NCI-H345 treated with DMSO at 0.1 percent for 48 hours (cell line): Measurements from ENCODE around the gene C1R.

Source experiments
- DNase-seq: peaks from one replicate; lab custom pipeline; 2025; ENCODE audit not compliant: unreplicated experiment; lab: John Stamatoyannopoulos, UW

The C1R gene

DNA sequence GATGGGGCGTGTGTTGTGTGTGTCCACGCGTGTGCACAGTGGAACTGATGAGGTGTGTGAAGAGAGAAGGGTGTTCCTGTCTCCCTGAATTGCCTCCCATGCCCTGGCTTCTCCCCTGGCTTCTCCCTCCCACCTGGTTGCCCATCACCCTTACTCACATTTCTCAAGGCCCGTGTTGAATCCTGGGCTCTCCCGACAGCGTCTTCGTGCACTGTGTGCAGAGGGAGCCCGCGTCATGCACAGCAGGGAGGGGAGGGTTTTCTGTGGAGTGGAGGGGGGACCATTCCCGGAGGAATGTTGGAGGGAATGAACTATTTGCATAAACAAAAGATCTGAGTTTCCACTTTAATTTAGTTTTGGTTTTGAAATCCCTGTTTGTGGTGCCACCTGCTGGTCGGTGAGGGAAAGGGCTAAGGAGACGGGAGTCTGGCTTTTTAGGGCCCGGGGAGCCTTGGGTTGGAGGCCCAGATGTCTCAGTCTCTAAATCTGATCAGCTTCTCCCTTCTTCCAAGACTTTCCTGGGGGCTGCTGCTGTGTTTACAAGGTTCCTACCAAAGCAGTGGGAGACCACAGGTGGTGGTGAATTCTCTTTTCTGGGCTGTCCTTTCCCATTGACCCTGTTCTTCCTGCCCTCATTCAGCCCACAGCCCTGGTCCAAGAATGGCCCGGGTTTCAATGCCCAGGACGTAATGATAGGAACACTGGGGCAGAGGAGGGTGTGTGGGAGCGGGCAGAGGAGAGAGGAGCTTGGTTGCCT is at the start of gene C1R:
C1R (minus strand) TSS at position 217 of the 757 bp plus-strand sequence; CDS start at position 160, 57 bp downstream.
- no peak for DNase-seq

DNA sequence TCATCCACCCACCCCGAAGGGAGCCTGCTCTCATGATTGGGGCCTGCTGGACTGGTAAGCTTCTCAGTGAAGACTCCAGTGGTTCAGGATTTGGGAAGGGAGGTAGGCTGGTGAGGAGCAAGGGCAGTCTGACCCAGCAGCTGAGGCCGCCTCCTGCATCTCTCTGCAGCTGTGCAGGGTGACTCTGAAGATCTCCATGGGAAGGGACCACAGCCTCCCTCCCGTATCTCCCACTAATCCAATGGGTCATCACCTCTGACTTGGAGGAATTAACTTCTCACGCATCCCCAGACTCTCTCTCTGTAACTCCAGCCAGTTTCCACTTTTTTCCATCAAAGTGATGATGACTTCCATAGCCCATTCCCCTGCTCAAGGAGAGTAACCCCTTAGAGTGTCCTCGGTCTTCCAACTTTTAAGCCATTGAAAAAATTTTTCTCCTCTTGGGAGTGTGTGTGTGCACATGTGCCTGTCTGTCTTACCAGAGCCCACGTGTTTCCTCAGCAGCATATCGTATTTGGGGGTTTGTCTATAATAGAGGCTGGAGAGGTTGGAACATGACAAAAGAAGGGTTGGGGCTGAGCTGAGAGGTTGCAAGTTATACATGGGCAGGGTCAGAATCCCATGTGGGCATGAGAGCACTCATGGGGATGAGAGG is 49.2 kb upstream of the C1R start:
- DNase-seq: no peak

DNA sequence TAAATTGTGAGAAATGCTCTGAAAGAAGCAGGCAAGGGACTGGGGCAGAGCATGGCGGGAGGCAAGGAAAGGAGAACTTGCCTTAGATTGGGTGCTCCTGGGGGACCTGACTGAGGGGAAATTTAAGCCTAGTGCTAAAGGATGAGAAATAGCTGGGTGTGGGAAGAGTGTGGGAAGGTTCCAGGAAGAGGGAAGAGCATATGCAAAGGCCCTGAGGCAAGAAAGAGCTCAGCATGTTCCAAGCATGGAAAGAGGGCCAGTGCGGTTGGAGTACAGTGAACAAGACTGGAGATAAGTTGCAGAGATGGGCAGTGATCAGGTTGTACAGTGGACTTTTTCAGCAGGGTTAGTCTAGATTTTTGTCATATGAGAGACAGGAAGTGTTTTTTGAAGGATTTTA is 47.0 kb upstream of the C1R start:
- no peak for DNase-seq

DNA sequence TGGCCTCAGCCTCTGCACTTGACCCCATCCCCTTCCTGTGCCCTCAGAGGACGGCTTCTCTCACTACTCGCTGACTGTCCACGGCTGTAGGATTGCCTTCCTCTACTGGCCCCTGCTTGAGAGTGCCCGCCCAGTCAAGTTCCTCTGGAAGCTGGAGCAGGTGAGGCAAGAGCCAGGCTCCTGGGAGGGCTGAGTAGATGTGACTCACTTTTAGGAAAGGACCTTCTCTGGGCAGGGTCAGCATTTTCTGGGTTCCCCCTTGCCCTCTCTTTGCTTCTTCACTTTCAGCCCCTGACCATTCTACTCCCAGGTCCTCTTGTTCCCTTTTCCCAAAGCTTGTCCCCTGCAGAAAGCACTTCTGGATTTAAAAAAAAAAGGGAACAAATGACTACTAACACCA is 45.7 kb upstream of the C1R start:
- no peak for DNase-seq

DNA sequence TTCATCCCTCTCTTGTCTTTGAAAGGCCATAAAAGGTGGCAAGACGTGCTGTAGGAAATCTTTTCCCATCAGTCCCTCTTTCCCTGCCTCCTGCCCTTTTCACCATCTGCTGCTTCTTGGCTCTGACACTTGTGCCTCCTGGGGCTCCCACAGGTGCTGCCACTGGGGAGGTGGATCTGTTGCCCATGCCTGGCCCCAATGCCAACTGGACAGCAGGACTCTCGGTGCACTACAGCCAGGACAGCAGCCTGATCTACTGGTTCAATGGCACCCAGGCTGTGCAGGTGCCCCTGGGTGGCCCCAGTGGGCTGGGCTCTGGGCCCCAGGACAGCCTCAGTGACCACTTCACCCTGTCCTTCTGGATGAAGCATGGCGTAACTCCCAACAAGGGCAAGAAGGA is 44.4 kb upstream of the C1R start:
- DNase-seq: no peak

DNA sequence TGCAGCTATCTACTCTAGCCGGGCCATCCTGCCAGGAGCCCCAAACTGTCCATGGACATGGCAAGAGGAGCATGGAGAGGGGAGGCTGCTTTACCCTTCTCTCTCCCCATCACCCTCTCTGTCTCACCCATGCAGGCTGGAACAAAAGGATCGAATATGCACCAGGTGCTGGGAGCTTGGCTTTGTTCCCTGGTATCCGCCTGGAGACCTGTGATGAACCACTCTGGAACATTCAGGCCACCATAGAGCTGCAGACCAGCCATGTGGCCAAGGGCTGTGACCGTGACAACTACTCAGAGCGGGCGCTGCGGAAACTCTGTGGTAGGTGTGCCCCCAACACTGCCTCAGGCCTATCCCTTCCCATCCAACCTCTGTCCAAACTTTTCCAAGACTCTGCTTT is 43.8 kb upstream of the C1R start:
- no peak for DNase-seq

DNA sequence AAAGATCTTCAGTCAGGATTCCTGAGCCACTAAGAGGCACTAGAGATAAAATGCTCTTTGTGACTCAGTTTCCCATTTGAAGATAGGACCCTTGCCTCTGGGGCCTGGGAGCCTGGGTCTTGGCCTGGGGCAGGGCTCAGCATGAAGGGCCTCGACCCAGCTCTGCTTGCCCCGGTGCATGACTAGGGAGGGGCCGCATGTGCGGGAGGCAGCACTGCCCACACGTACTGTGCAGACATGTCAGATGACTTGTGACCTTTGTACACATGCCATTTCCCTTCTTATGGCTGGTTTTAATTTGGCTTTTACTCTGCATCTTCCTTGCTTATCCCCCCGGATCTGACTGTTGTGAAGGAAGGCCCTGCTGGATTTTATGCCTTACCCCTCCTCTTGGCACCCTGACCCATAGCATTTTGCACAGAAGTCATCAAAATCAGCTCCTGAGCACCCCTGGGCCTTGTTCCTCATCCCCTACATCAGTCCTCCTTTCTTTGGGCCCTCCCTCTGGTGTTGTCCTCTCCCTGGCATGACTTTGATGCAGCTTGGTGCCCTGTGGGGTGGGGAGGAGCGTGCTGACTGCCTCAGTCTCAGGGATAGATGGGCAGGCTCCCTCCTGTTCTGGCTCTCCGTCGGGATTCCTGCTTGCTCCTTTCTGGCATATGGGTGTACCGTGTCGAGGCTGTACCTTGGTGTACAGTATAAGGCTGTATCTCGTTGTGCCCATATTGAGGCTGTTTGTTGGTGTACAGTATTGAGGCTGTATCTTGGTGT is 42.3 kb upstream of the C1R start:
- no peak for DNase-seq

DNA sequence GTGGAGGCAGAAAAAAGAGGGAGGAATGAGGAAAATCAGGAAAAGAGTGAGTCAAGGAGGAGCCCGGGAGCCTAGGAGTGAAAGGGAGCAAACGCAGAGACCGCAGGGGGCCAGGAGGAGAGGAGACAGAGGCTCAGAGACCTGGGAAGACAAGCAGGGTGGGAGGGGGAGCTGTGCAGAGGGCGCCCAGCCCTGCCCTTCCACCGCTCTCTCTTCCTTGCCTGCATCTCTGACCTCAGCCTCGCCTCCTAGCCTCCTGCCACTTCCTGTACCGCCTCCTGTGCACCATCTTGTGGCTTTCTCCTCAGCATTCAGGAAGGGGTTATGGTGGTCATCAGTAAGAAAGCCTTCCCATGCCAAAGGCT is 39.2 kb upstream of the C1R start:
- no peak for DNase-seq

DNA sequence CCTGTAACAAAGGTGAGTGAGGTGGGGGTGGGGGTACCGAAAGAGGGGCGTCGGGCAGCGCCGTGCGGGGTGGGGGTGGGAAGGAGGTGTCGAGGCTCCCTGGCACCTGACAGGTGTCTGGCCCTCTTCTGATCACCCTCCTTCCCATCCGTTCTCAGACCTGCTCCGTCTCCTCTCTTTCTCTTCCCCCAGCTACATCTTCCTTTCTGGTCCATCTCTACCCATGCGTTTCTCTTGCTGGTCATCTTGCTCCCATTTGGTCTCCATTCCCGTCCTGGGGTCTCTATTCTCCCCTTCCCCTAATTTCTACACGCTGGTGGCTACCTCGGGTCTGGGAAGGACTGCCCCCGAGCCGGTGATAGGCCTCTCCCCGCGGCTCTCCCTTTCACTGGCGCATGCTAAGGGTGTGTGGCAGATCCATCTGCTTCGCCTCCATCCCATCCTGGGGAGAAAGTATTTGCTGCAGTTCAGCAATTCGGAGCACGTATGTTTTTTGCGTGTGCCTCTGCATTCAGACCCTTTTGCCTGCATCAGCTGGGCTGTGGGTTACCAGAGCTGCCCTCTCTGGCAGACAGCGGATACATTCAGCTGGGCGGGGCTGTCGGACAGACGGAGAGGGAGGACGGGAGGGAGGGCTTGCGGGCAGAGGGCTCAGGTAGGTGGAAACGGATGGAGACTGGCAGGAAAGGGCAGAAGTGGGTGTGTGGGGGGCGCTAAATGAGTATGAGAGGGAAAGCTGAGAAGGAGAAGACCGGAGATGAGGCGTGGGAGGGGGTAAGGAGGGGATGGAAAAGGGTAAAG is 38.7 kb upstream of the C1R start:
- no peak for DNase-seq

DNA sequence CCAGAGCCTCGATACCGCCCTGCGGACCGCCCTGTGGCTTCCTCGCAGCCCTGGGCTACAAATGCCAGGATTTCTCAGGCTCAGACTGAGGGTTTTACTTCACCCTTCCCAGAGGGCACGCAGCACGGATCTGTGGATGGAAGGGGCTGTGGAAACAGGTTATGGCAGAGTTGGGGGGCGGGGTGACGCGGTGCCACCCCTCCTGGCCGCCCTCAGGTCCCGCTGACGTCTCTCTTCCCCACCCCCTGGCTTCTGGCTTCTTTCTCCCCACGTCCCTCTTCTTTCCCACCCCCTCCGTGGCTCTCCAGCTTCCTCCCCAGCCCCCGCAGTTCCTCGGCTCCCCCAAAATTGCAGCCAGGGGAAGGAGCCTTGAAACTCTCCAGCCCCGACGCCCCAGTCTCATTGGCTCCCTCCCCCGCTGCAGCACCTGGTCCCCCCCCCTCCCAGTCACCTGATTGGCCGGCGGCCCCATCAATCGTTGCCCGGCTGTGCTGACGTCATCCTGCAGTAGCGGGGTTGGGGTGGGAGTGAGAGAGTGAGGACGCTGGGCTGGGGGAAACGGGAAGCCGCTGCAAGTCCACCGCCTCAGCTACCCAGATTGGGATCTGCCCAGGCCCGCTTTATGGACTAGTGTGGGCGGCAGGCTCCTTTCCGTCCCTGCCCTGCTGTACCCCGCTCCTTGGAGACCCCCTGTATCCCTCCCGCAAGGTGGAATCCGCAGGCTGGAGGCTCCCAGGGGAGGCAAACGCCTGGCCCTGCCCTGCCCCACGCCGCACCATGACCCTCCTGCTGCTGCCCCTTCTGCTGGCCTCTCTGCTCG is 37.8 kb upstream of the C1R start, which contains the start of gene CLSTN3:
CLSTN3 (plus strand) TSS at position 500 of the 820 bp plus-strand sequence; CDS start at position 778, 278 bp downstream.
- DNase-seq: peak; percentile 69

DNA sequence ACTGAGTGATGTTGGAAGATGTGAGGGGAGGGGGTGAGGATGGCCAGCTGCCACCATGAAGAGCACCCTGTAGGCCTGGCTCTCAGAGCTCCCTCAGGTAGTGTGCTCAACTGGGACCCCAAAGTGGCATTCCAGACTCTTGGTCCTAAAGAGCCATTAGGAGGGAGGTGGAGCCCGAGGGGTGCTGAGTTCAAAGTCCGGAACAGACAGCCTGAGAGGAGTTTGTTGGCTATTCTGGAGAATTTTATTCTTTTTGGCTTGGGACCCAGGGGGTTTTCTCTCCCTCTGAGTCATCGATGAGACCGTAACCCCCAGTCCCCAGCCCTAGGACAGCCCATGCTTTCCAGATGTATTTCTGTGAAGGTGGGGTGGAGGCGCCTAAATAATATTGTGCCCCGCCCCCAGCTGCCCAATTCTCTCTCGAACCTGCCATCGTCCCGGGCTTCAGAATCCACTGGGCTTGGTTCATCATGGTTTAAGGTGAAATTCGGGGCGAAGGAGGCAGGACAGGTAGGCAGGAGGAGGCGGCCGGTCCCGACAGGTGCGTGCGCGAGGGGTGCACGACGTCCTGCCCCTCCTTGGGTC is 37.1 kb upstream of the C1R start:
- DNase-seq: no peak

DNA sequence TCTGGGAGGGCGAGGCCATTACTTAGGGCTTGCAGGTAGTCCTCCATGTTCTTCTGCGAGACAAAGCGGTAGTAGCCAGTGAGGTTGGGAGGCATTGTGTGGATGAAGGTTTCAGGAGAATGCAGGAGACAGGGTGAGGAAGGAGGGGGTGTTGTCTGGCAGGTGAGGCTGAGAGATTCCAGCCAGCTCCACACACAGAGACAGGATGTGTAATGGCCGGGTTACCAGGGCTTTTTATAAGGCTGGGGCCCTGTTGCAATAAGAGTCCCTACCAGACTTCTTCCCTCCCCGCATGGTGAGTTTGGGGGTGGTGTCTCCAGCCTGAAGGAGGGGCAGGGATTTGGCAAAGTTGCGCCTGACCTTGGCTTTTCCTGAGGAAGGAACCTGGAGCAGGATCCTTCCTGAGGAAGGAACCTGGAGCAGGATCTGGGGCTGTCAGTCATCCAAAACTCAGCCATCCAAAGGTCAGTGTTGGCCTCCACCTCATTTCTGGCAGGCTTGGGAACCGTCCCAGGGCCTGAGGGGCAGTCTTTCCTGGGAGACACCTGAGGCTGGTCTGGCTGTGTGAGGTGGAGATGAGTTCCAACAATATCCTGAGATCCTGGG is 36.5 kb upstream of the C1R start, which contains the start of gene RBP5:
RBP5 (minus strand) TSS at position 209 of the 606 bp plus-strand sequence; CDS start at position 95, 114 bp downstream.
- no peak for DNase-seq

DNA sequence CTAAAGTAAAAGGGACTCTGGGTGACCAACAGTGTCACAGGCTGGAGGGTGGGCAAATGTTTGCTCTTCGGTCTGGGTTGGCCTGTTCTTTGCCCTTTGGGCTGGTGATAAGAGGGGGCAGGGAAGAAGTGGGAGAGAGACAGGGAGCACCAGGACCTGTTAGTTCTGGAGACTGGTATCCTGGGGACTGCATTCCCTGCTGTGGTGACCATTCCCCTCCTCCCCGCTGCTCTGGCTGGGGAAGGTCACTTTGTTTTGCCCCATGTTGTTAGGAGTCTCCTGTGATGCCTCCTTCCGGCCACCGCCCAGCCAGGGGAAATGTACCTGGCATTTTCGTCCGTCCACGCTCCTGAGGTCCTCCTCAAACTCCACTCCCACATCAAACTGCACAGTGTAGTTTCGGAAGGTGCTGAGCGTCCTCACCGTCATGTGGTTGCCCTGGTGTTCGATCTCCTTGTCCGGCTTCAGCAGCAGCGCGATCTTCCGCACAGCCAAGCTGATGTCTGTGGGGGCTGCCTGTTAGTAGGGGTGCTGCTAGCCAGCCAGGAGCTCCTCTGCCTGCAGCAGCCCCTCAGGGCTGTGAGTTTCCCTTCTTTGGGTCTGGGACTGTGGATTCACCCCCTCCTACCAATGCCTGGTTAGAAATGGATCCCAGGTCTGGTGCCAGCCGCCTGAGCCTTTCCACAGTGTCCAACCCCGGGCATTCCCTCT is 35.8 kb upstream of the C1R start:
- DNase-seq: no peak

DNA sequence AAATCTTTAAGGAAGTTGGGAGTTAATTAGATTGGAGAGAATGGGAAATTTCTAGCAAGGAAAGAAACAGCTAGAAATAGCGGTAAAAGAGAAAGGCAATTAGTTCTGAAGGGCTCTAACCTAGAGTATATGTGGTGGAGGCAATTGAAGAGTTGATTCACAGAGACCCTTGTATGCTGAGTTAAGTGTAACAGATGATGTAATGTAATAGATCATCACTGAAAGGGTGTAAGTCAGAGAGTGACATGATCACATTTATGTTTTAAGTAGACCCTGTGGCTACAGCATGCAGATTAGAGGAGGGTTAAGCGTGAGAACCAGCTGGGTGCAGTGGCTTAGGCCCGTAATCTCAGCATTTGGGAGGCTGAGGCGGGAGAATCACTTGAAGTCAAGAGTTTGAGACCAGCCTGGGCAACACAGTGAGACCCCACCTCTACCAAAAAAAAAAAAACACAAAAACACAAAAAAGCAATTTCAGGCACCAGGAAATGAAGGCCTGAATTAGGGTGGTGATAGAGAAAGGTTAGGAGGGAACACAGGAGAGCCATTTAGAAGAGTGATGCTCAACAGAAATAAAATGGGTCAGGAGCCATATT is 33.5 kb upstream of the C1R start:
- DNase-seq: no peak

DNA sequence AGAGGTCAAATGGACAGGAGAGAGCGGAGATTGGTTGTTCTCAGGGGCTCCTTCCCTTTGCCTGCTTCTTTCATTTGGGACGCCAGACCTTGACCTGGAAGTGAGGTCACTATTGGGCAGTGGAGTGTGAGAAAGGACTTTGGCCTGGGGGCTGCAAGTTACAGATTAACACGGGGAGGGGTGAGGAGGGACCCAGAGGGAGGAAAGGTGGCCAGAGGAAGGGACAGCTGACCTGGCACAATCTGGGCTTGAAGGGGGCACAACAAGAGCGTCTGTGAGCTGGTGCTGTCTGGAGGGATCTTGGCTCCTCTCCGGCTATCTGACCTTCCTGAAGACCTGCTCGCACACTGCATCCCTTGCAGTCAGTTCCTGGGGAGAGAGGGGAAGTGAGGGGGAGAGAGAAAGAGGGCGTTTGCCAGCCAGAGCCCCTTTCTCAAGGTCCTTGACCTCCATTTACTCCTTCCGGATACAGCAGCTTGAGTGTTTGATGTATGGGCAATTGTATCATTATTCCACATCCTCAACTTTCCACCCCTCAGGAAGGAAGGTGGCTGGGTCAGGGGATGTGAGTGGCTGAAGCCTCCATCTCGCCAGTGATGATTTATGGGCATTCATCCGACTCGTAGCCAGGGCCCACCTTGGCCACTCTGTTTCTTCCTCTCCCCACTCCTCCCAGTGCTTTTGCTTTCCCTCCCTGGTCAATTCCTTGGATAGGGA is 31.7 kb upstream of the C1R start:
- no peak for DNase-seq

DNA sequence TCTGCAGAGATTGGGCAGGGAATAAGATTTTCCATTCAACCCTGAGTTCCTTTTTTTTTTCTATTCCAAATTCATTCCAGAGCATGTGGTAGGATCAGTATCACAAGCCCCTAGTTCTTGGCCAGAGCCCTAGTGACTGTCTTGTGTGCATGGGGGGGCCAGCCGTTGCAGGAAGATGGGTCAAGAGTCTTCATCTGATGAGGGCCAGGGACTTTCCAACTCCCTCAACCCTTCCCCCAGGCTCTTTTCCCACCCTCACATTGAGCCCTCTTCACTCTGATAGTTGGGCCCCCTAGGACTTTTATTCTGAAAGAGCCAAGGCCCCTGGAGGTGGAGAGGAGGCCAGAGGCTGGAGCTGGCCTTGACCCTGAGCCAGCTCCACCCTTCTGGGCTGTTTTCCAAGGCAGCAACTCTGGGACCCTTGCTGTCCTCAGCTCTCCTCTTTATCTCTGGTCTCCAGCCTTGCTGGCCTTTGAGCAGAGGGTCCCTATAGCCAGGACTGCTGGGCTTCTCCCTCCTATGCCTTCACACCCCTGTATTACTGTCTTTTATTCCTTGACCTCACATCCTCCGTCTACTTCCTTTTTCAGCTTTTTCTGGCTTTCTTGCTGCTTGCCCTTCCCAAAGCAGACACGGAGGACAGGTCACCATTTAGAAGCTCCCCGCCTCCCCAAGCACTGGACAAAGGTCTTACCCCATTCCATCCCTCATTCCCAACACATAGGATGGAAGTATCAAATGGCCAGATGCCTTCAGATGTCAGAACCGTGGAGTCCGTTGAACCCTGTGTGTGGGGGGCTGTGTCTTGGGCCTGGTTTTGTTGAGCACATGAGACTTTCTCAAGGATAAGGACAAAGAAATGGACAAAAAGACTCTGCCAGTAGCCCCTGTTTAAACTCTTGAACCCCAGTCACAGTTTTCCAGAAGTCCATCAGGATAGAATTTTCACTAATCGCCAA is 30.8 kb upstream of the C1R start:
- DNase-seq: no peak

DNA sequence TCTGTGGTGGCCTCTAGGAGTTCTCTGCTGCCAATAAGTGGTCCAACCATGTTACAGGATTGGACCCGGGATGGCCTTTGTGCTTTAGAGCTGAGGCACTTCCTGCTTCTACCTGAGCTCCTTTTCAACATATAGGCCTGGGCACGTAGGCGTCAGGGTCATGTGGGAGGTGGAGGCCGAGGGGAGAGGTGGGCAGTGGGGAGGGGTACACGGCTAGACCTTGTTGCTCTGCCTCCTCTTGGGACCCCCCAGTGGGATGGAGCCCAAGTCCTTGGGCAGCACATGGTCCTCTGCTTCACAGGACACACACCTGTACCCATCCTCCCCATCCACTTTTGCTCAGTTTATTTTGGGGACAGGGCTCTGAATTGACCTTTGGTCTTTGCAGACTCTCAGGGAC is 29.1 kb upstream of the C1R start:
- no peak for DNase-seq
